WTC11 (cell line): ENCODE results near the gene FEV. TPM values are rescaled to one million over a fixed set of nuclear protein-coding genes. Genes with fewer than 3 reads are reported as not detected.

Experiments
- ATAC-seq: fragments of 200-7000 bp; cut with Tn5 transposase; 2 replicates; pipeline ENCODE4 v1.10.0; 2021; ENCODE audit warnings: mild to moderate bottlenecking, moderate library complexity
- CTCF ChIA-PET: fragments of 300-600 bp; sonication (Branson Sonifier 250); formaldehyde crosslinking; loops from one replicate; lab custom pipeline; 2021; ENCODE audit warnings: antibody characterized with exemption; lab: Charles Lee
- POLR2A ChIA-PET: fragments of 350-600 bp; sonication (Branson Sonifier 250); formaldehyde crosslinking; loops from one replicate; lab custom pipeline; 2021; ENCODE audit warnings: antibody characterized with exemption; lab: Charles Lee
- DNase-seq: peaks from one replicate; pipeline ENCODE4 v3.0.0; 2021; ENCODE audit warnings: low spot score
- H3K27ac Mint-ChIP-seq: 2 replicates; pipeline ENCODE4 v1.8.0; 2021; ENCODE audit warnings: mixed read lengths
- H3K27me3 Mint-ChIP-seq: 2 replicates; pipeline ENCODE4 v1.8.0; 2021; ENCODE audit warnings: low read depth, mild to moderate bottlenecking, moderate library complexity, mixed read lengths
- H3K36me3 Mint-ChIP-seq: 2 replicates; pipeline ENCODE4 v1.8.0; 2021; ENCODE audit warnings: mixed read lengths
- H3K4me1 Mint-ChIP-seq: 2 replicates; pipeline ENCODE4 v1.8.0; 2022; ENCODE audit warnings: mixed read lengths
- H3K4me3 Mint-ChIP-seq: 2 replicates; pipeline ENCODE4 v1.8.0; 2021; ENCODE audit warnings: mild to moderate bottlenecking, moderate library complexity, mixed read lengths
- H3K9me3 Mint-ChIP-seq: 2 replicates; pipeline ENCODE4 v1.8.0; 2021; ENCODE audit warnings: mixed read lengths
- AFF4 ChIP-seq: sonication (generic); formaldehyde crosslinking; IDR thresholded peaks from 2 replicates; pipeline ENCODE4 v1.8.1; 2023; ENCODE audit warnings: mild to moderate bottlenecking, missing genetic modification reagents, borderline replicate concordance
- ATF1 ChIP-seq: sonication (generic); formaldehyde crosslinking; IDR thresholded peaks from 2 replicates; pipeline ENCODE4 v1.8.1; 2023; ENCODE audit warnings: mild to moderate bottlenecking, moderate library complexity, missing genetic modification reagents
- ATF3 ChIP-seq: sonication (generic); formaldehyde crosslinking; conservative IDR thresholded peaks from 2 replicates; pipeline ENCODE4 v1.8.1; 2022; ENCODE audit warnings: mild to moderate bottlenecking, missing genetic modification reagents
- CTCF ChIP-seq: fragments of 200-600 bp; IDR thresholded peaks from 2 replicates; pipeline ENCODE4 v1.8.0; 2022; ENCODE audit warnings: antibody characterized with exemption
- ERG ChIP-seq: fragments of 250-450 bp; sonication (Bioruptor Pico); IDR thresholded peaks from 2 replicates; pipeline ENCODE4 v1.8.0; 2021; ENCODE audit warnings: mild to moderate bottlenecking
- FOXJ3 ChIP-seq: sonication (generic); formaldehyde crosslinking; IDR thresholded peaks from 2 replicates; pipeline ENCODE4 v1.9.0; 2021; ENCODE audit warnings: missing genetic modification reagents, mild to moderate bottlenecking, borderline replicate concordance
- FOXP4 ChIP-seq: sonication (generic); formaldehyde crosslinking; IDR thresholded peaks from 2 replicates; pipeline ENCODE4 v1.8.0; 2022; ENCODE audit warnings: mild to moderate bottlenecking, missing genetic modification reagents
- NR1H2 ChIP-seq: sonication (generic); formaldehyde crosslinking; IDR thresholded peaks from 2 replicates; pipeline ENCODE4 v1.9.0; 2021; ENCODE audit warnings: mild to moderate bottlenecking, moderate library complexity, missing genetic modification reagents
- NR2C2 ChIP-seq: sonication (generic); formaldehyde crosslinking; IDR thresholded peaks from 2 replicates; pipeline ENCODE4 v1.8.0; 2022; ENCODE audit warnings: mild to moderate bottlenecking, missing genetic modification reagents
- RELA ChIP-seq: sonication (generic); formaldehyde crosslinking; IDR thresholded peaks from 2 replicates; pipeline ENCODE4 v1.8.1; 2022; ENCODE audit warnings: missing genetic modification reagents, mild to moderate bottlenecking, borderline replicate concordance
- STAT6 ChIP-seq: sonication (generic); formaldehyde crosslinking; conservative IDR thresholded peaks from 2 replicates; pipeline ENCODE4 v1.8.1; 2023; ENCODE audit warnings: mild to moderate bottlenecking, low read depth, missing genetic modification reagents, moderate library complexity
- TEAD1 ChIP-seq: sonication (generic); formaldehyde crosslinking; IDR thresholded peaks from 2 replicates; pipeline ENCODE4 v1.8.0; 2022; ENCODE audit warnings: mild to moderate bottlenecking, missing genetic modification reagents
- ZBTB43 ChIP-seq: sonication (generic); formaldehyde crosslinking; IDR thresholded peaks from 2 replicates; pipeline ENCODE4 v1.8.1; 2023; ENCODE audit warnings: mild to moderate bottlenecking, missing genetic modification reagents
- total RNA-seq: library from RNA; stranded (reverse); gene quantifications from 3 replicates; pipeline ENCODE4 v1.2.3, GENCODE V29; 2021

The FEV gene
- total RNA-seq, 1 experiment from 2014 or later: not detected

- H3K36me3 Mint-ChIP-seq: no peaks in the 10 kb centered on the region
- CTCF ChIA-PET: interaction anchor here (0.5 to 3.3 kb wide), 28 partner anchors 8 to 207 kb away, joined by 3 to 33 read pairs (median 4); partner anchors contain the start of genes CRYBA2, IHH and WNT6
These were observed 25.3 kb upstream of the FEV start for GRCh38 chr2:219010162-219010756.

GRCh38 chr2:219009294-219009693, 24.3 kb upstream of the FEV start:
- Mint-ChIP-seq H3K4me1 (no peaks in the 10 kb centered on the region), H3K36me3 (no peaks in the 10 kb centered on the region), H3K4me3 (no peak overlapping the region), H3K27me3 (peaks cover 64% of the 10 kb centered on the region), H3K27ac (no peak overlapping the region), H3K9me3 (no peaks in the 10 kb centered on the region)
- POLR2A ChIA-PET: no interaction called here
- no peak for TF ChIP-seq NR1H2
- no peak for TF ChIP-seq FOXP4 (CRISPR knock-in tag)
- TF ChIP-seq CTCF: no peak
- TF ChIP-seq TEAD1 (CRISPR knock-in tag): no peak
- TF ChIP-seq ERG (CRISPR knock-in tag): no peak
- TF ChIP-seq NR2C2 (CRISPR knock-in tag): no peak
- TF ChIP-seq ATF3 (CRISPR knock-in tag): no peak
- DNase-seq (no peak), ATAC-seq (no peak)
- CTCF ChIA-PET: interaction anchor here (1.0 to 2.8 kb wide), 7 partner anchors 15 to 146 kb away, joined by 3 to 14 read pairs (median 7); partner anchors contain the start of gene CRYBA2

More at GRCh38 chr2:219010162-219010756, 25.3 kb upstream of the FEV start:
- Mint-ChIP-seq H3K27ac (no peak overlapping the region), H3K4me3 (no peak overlapping the region), H3K4me1 (no peaks in the 10 kb centered on the region), H3K9me3 (no peaks in the 10 kb centered on the region)
- POLR2A ChIA-PET: interaction anchor here (0.6 kb wide), 1 partner anchor 154 kb away, joined by 3 read pairs; no protein-coding TSS in a partner anchor
- TF ChIP-seq CTCF (peak; percentile 43; the same call in 1 of the 2 replicates), RELA (CRISPR knock-in tag) (no peak)
- TF ChIP-seq, all 79 proteins: peak for 1
- peak; percentile 96 for ATAC-seq
- DNase-seq: peak; percentile 61
- peaks cover 64% of the 10 kb centered on the region for H3K27me3 Mint-ChIP-seq

GRCh38 chr2:219003979-219004378, 19.0 kb upstream of the FEV start:
- Mint-ChIP-seq H3K9me3 (no peaks in the 10 kb centered on the region), H3K27me3 (peaks cover 98% of the 10 kb centered on the region), H3K36me3 (no peaks in the 10 kb centered on the region), H3K4me1 (peaks cover 18% of the 10 kb centered on the region), H3K27ac (no peak overlapping the region), H3K4me3 (no peak overlapping the region)
- ATAC-seq (no peak), DNase-seq (no peak)
- POLR2A ChIA-PET: interaction anchor here (0.8 kb wide), 1 partner anchor 57 kb away, joined by 3 read pairs; no protein-coding TSS in a partner anchor
- CTCF ChIA-PET: interaction anchor here (0.7 to 5.5 kb wide), 14 partner anchors 10 to 291 kb away, joined by 3 to 112 read pairs (median 8); partner anchors contain the start of genes CRYBA2 and IHH
- TF ChIP-seq STAT6 (CRISPR knock-in tag) (no peak), FOXJ3 (no peak), ATF1 (CRISPR knock-in tag) (no peak), AFF4 (CRISPR knock-in tag) (no peak), ZBTB43 (CRISPR knock-in tag) (no peak)
